HL-60 (cell line): ENCODE data around the gene GABBR2.
A peak's percentile ranks its signal among the peaks of the same experiment; 100 is the strongest.

Experiments
- CTCF ChIP-seq: IDR thresholded peaks from one replicate; pipeline ENCODE4 v1.5.1; 2011; ENCODE audit warnings: low read length, control low read depth, inconsistent platforms; ENCODE audit not compliant: insufficient read depth
- GABPA ChIP-seq: IDR thresholded peaks from 2 replicates; pipeline ENCODE4 v1.6.1; 2012; ENCODE audit warnings: low read depth
- POLR2AphosphoS5 ChIP-seq: IDR thresholded peaks from 2 replicates; pipeline ENCODE4 v1.6.1; 2012; ENCODE audit warnings: low read depth
- SPI1 ChIP-seq: IDR thresholded peaks from 2 replicates; pipeline ENCODE4 v1.6.1; 2012; ENCODE audit warnings: low read depth, mild to moderate bottlenecking, borderline replicate concordance

- TF ChIP-seq SPI1 (no peak), CTCF (peak; percentile 12), POLR2AphosphoS5 (no peak), GABPA (no peak)
Measured at GRCh38 chr9:98707166-98708102, 1.3 kb downstream of the GABBR2 start.
